Tibial nerve (tissue), 4 donors: Measurements from ENCODE around the gene PITRM1. TPM values are rescaled to one million over a fixed set of nuclear protein-coding genes. Genes with fewer than 3 reads are reported as not detected.

Source experiments
- DNase-seq, 2 donors: peaks; one replicate each; pipeline ENCODE4 v3.0.0-alpha.2; 2019; ENCODE audit warnings: low spot score in 2 of 2
- H3K27ac ChIP-seq, 4 donors: fragments of 200-600 bp; sonication (generic) in 3 of 4; one replicate each; pipeline ENCODE4 v1.5.1; 2017 to 2019; ENCODE audit warnings: mild to moderate bottlenecking in 1 of 4
- H3K27me3 ChIP-seq, 2 donors: fragments of 200-600 bp; sonication (generic) in 1 of 2; one replicate each; pipeline versions ENCODE4 v1.5.1 to v1.6.0; 2017 to 2019
- H3K36me3 ChIP-seq, 3 donors: fragments of 200-600 bp; sonication (generic); one replicate each; pipeline ENCODE4 v1.5.1; 2018 to 2019
- H3K4me1 ChIP-seq, 4 donors: fragments of 200-600 bp; sonication (generic) in 3 of 4; one replicate each; pipeline ENCODE4 v1.5.1; 2017 to 2019
- H3K4me3 ChIP-seq, 4 donors: fragments of 200-600 bp; sonication (generic) in 3 of 4; one replicate each; pipeline ENCODE4 v1.5.1; 2017 to 2019; ENCODE audit warnings: mild to moderate bottlenecking in 1 of 4, moderate library complexity in 1 of 4
- H3K9me3 ChIP-seq, 4 donors: fragments of 200-600 bp; sonication (generic) in 3 of 4; one replicate each; pipeline ENCODE4 v1.5.1; 2017 to 2019
- EP300 ChIP-seq, 2 donors: sonication (generic); formaldehyde crosslinking; IDR thresholded peaks; one replicate each; pipeline ENCODE4 v1.6.1; 2017; ENCODE audit warnings: antibody characterized with exemption in 2 of 2, mild to moderate bottlenecking in 1 of 2
- POLR2A ChIP-seq, 2 donors: fragments of 450-650 bp; IDR thresholded peaks; one replicate each; pipeline ENCODE4 v1.6.1; 2017; ENCODE audit warnings: antibody characterized with exemption in 2 of 2, mild to moderate bottlenecking in 2 of 2, moderate library complexity in 2 of 2
- WGBS, 2 donors: methylation state at CpG; one replicate each; pipeline ENCODE4 v1.1.5; 2018; 5-methylcytosine and 5-hydroxymethylcytosine counted together
- total RNA-seq, 4 donors: library from RNA; depleted of rRNA; stranded (reverse); fragments of >200 nt; gene quantifications; one replicate each; pipeline ENCODE4 v1.1.0, GENCODE V29; 2016
- TF ChIP-seq, protein P1 (sequence below), 5 experiments: fragments of 200-600 bp in 3 of 5; fragments of 450-650 bp in 2 of 5; sonication (generic) in 3 of 5; IDR thresholded peaks; one replicate each; pipeline ENCODE4 v1.5.1; 2016 to 2019; ENCODE audit warnings: antibody characterized with exemption in 5 of 5, mild to moderate bottlenecking in 3 of 5, moderate library complexity in 2 of 5

Gene PITRM1
- total RNA-seq, 4 donors from 2014 or later, result 55.5 to 83.7 (median 59.7) TPM

- 73 to 77% methylated on average over 20 of the region's 20 CpGs for WGBS, 2 donors
- TF ChIP-seq EP300 (IDR thresholded peaks at IDR 0.05) (no peak), POLR2A (IDR thresholded peaks at IDR 0.05) (no peak)
- TF ChIP-seq, protein P1, sequence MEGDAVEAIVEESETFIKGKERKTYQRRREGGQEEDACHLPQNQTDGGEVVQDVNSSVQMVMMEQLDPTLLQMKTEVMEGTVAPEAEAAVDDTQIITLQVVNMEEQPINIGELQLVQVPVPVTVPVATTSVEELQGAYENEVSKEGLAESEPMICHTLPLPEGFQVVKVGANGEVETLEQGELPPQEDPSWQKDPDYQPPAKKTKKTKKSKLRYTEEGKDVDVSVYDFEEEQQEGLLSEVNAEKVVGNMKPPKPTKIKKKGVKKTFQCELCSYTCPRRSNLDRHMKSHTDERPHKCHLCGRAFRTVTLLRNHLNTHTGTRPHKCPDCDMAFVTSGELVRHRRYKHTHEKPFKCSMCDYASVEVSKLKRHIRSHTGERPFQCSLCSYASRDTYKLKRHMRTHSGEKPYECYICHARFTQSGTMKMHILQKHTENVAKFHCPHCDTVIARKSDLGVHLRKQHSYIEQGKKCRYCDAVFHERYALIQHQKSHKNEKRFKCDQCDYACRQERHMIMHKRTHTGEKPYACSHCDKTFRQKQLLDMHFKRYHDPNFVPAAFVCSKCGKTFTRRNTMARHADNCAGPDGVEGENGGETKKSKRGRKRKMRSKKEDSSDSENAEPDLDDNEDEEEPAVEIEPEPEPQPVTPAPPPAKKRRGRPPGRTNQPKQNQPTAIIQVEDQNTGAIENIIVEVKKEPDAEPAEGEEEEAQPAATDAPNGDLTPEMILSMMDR (IDR thresholded peaks at IDR 0.05), result no peak
- H3K9me3 ChIP-seq, result no peaks in the 10 kb centered on the region
- peaks cover 0 to 45% (median 6%) of the 10 kb centered on the region in 3 donors for H3K36me3 ChIP-seq
- no peak overlapping the region for H3K27ac ChIP-seq
- H3K4me3 ChIP-seq, result no peak overlapping the region
- no peaks in the 10 kb centered on the region for H3K4me1 ChIP-seq
- no peaks in the 10 kb centered on the region for H3K27me3 ChIP-seq
- DNase-seq, result no peak
Measured at GRCh38 chr10:3116508-3117100, 56.0 kb downstream of the PITRM1 start.

DNA sequence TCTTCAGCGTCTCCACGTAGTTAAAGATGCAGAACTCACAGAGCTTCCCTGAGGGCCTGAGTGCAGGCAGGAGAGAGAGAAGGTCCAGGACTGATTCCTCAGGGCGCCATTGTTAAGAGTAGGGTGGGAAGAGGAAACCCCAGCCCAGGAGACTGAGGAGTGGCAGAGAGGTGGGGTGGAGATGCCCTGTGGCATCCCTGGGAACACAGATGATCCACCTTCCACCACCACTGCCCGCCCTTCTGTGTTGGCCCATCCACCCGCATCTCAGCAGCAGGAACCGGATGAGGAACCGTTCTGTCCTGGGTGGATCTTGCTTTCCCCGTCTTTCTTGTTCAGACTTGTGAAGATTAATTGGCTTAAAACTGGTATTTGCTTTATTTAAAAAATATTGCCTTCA, 56.9 kb downstream of the PITRM1 start:
- H3K27ac ChIP-seq, result no peak overlapping the region
- 91% methylated on average over 8 of the region's 8 CpGs for WGBS, 2 donors
- H3K9me3 ChIP-seq, result no peaks in the 10 kb centered on the region
- peaks cover 0 to 45% (median 6%) of the 10 kb centered on the region in 3 donors for H3K36me3 ChIP-seq
- H3K4me1 ChIP-seq, result no peaks in the 10 kb centered on the region
- H3K27me3 ChIP-seq, result no peaks in the 10 kb centered on the region
- no peak for DNase-seq
- TF ChIP-seq POLR2A (IDR thresholded peaks at IDR 0.05) (no peak), EP300 (IDR thresholded peaks at IDR 0.05) (no peak)
- TF ChIP-seq, protein P1 (IDR thresholded peaks at IDR 0.05), result no peak
- no peak overlapping the region for H3K4me3 ChIP-seq

GRCh38 chr10:3113343-3113720, 59.2 kb downstream of the PITRM1 start:
- H3K27ac ChIP-seq, result no peak overlapping the region
- WGBS, 2 donors, result 93 to 100% methylated on average over 2 to 19 of the region's 19 CpGs
- no peaks in the 10 kb centered on the region for H3K27me3 ChIP-seq
- H3K36me3 ChIP-seq, result peaks cover 0 to 51% (median 6%) of the 10 kb centered on the region in 3 donors
- no peak overlapping the region for H3K4me3 ChIP-seq
- no peaks in the 10 kb centered on the region for H3K9me3 ChIP-seq
- DNase-seq, result no peak
- TF ChIP-seq EP300 (IDR thresholded peaks at IDR 0.05), result no peak
- TF ChIP-seq, protein P1 (IDR thresholded peaks at IDR 0.05), result no peak
- TF ChIP-seq POLR2A (IDR thresholded peaks at IDR 0.05), result no peak
- H3K4me1 ChIP-seq, result no peaks in the 10 kb centered on the region

DNA sequence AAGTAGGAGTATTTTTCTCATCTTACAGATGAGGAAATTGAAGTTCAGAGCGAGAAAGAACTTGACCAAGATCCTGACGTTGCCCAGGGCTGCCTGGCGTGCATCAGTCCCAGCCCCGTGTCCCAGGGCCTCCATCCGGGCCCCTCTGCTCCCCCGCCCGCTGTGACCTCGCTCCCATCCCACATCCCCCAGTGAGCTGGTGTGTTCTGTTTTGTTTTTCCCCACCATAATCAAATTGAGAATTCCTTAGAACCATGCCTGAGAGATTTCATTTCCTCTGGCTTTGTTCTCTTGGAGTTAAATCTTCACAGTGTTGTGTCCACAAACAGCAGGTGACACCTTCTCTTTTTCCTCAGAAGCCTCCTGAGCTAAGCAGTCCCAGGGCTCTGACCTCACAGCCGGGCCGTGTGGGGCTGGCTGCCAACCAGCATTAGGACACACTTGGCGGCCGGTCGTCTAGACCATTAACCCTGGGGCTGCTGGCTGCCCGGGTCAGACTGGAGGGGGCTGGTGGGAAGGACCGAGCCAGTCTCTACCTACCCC, 60.9 kb downstream of the PITRM1 start:
- H3K9me3 ChIP-seq, result no peaks in the 10 kb centered on the region
- no peak overlapping the region for H3K27ac ChIP-seq
- H3K4me1 ChIP-seq, result peaks cover 0 to 12% (median 0%) of the 10 kb centered on the region in 4 donors
- peaks cover 0 to 37% (median 6%) of the 10 kb centered on the region in 3 donors for H3K36me3 ChIP-seq
- TF ChIP-seq, protein P1 (IDR thresholded peaks at IDR 0.05), result no peak
- TF ChIP-seq POLR2A (IDR thresholded peaks at IDR 0.05) (no peak), EP300 (IDR thresholded peaks at IDR 0.05) (no peak)
- no peak for DNase-seq
- 32 to 55% methylated on average over 9 to 15 of the region's 15 CpGs for WGBS, 2 donors
- no peaks in the 10 kb centered on the region for H3K27me3 ChIP-seq
- H3K4me3 ChIP-seq, result no peak overlapping the region

GRCh38 chr10:3110782-3111620, 61.6 kb downstream of the PITRM1 start:
- H3K4me3 ChIP-seq, result no peak overlapping the region
- peaks cover 0 to 12% (median 0%) of the 10 kb centered on the region in 4 donors for H3K4me1 ChIP-seq
- peaks cover 0 to 34% (median 6%) of the 10 kb centered on the region in 3 donors for H3K36me3 ChIP-seq
- no peak overlapping the region for H3K27ac ChIP-seq
- H3K9me3 ChIP-seq, result no peaks in the 10 kb centered on the region
- DNase-seq, result no peak
- TF ChIP-seq, protein P1 (IDR thresholded peaks at IDR 0.05), result no peak
- TF ChIP-seq POLR2A (IDR thresholded peaks at IDR 0.05) (no peak), EP300 (IDR thresholded peaks at IDR 0.05) (no peak)
- WGBS, 2 donors, result 76 to 84% methylated on average over 9 of the region's 9 CpGs
- no peaks in the 10 kb centered on the region for H3K27me3 ChIP-seq
